Left renal cortex interstitium (tissue), 4 donors: Measurements from ENCODE around the gene ARHGEF12. TPM values are rescaled to one million over a fixed set of nuclear protein-coding genes. Genes with fewer than 3 reads are reported as not detected.

Experiments
- DNase-seq, 4 donors: peaks; one replicate each; pipeline ENCODE4 v3.0.0-alpha.2; 2013; ENCODE audit warnings: low read depth in 4 of 4, low spot score in 2 of 4, missing footprints in 1 of 4
- polyA plus RNA-seq, 4 donors: library from polyadenylated mRNA; unstranded; fragments of 120-200 nt; gene quantifications; one replicate each; pipeline ENCODE4 v1.2.1, GENCODE V29; 2013; ENCODE audit not compliant: insufficient read length in 4 of 4

Gene ARHGEF12
- polyA plus RNA-seq, 4 donors, result 102 to 136 (median 120) TPM

DNA sequence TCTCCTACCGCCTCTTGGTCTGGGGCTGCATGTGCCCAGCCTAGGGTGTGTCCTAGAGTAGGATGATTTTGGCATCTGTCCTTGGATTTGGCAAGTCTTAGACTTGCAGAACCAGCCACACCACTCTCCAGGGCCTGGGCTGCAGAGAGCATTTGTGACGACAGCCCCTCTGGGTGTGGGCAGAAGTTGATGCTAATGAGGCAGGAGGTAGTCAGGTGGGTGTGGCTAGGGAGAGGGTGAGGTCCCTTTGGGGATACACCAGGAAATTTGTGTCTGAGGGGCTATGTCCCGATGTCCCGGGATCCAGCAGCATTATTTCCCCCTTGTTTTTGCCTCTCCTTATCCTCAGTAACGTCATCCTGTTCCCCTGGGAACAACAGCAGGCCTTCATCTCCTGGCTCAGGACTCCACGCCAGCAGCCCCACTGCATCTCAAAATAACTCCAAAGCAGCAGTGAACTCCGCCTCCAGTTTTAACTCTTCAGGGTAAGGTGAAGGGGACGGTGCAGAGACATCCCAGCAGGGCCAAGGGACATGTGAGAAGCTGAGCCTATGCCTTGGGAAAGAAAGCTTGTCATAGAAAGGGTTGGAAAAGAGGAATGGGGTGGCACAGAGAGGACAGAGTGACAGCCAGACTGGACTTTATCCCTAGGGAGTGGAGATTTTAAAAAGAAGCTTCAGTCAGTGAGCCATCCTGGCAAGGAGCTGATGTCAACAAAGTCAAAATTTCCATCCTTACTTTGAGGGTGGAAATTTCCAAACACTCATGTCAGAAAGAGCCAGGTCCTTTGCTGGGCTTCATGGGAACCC is 19.1 kb upstream of the ARHGEF12 start:
- DNase-seq, result peak in 2 of 4 donors; percentile 38 to 49

DNA sequence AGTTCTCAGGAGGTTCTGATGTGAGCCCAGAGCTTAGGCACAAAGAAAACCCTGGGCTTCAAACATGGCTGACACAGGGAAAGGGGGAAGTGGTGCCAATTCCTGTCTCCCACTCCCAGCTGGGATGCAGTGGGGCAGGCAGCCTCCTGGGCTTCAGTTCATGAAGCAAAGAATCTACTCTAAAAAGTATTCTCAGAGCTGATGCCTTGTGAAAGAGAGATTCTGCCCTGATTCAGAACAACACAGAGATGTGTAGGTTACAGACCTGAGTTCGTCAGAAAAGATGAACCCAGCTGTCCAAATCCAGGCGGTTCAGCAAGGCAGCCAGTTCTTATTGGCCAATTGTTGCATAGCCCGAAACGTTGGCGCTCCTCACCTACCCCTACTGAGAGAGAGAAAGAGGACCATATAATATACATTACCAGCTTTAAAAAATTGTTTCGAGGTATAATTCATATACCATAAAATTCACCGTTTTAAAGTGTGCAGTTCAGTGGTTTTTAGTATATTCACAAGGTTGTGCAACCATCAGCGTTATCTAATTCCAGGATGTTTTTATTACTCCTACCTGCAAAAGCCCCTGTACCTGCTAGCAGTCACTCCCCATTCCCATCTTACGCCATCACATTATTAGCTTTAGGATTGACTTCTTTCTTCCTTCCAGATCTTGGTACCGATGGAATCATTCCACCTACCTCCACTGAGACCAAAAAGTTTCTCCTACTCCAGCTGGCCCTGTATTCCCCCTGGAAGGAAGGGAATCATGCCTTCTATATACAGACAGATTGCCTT is 18.3 kb upstream of the ARHGEF12 start:
- DNase-seq, result no peak

DNA sequence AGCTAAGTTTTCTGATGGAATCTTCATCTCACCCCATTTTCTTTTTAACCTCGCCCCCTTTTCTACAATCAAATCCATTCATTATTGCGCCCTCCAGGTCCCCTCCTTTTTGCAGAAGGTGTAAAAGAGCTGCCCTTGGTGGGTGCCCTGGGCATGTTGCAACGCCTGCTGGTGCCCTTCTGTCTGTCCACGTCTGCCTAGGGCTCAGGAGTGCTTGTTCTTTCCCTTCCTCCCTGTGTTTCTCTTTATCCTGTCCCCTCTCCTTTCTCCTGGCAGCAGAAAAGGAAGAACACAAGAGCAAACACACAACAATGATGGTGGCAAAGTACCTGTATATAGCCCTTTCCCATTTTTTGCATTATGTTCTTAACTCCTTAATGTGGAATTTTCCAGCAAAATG is 17.3 kb upstream of the ARHGEF12 start:
- no peak for DNase-seq

DNA sequence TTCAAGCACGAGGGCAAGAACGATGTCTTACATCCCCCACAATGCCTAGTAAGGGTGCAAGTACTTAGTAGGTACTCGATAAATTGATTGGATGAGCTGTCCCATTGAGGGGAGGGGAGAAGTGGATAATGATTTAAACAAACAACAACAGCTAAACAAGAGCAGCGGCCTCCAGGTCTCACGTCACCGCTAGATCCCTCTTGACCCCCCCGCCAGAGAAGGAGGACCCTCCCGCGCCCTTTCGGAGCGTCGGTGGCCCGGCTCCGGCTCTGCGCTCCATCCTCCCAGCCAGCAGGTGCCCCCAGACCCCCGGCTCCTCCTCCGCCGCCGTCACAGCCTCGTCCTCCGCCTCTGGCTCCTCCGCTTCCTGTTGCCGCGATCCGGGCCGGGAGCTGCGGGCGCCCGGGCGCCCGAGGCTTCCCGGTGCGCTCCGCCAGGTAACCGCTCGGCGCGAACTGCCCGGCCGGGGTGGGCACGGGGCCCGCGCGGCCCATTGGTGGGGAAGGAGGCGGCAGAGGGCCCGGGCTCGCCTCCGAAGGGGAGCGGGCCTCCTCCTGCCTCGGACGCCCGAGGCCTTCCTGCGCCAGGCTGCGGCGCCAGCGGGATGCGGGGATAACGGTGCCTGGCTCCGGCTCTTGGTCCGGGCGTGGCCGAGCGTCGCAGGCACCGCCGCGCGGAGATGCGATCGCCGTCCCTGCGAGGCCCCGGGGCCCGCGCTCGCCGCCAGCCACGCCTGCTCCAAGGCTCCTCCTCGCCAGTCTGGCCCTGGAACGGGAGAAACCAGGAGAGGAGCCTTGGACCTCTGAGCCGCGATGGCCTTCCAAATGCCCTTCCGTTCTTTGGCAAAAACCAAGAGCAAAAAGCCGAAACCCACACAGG is 11.0 kb upstream of the ARHGEF12 start, which contains the start of gene TLCD5:
TLCD5 (plus strand) TSS at position 368 of the 879 bp plus-strand sequence. CDS start 2,143 bp downstream, outside the sequence.
- peak in 2 of 4 donors; percentile 50 to 55 for DNase-seq

DNA sequence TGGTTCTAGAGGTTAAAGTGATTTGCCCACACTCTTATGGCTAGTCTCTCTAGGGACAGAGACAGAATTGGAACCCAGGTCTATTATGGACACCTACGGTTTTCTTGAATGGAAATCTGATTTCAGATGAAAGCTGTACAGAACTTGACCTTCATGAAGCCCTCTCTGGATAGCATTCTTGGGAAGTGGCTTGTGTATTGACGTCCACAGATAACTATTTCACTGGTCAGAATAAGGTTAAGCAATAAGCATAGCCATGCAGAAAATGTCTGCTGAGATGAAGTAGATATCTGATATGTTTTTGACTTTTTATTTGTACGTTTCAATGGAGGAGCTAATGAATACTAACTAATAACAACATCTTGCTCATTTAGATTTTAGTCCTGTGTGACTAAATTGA is 10.0 kb upstream of the ARHGEF12 start:
- DNase-seq, result no peak

DNA sequence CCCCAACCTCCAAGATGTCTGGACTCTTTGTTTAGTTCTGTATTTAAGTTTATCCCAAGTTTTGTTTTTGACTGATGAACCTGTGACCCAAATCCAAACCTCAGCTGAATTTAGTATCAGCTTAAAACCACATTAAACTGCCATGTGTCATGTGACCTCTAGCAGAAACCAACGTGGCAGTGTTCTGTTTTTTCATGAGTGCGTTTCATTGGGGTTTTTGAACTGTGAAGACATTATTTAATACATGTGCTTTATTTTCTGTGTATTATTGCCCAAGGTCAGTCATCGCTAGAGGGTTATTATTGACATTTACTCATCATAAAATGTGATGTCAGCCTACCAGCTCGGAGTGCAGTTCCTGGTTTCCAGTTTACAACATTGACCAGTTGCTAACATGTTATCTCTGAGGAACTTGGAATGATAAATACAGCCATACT is 9.3 kb upstream of the ARHGEF12 start:
- no peak for DNase-seq

DNA sequence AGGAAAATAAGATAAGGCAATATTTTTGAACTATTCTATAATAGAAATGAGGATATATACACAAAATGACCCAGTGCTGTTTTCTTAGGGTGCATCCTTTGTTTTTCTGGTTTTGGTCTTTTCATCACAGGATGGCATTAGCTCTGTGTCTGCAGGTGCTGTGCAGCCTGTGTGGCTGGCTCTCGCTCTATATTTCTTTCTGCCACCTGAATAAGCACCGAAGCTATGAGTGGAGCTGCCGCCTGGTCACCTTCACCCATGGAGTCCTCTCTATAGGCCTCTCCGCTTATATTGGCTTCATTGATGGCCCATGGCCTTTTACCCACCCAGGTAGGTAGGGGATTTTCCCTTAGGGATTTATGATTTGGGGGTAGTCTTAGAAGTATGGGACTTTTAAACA is 8.9 kb upstream of the ARHGEF12 start:
- DNase-seq, result no peak

DNA sequence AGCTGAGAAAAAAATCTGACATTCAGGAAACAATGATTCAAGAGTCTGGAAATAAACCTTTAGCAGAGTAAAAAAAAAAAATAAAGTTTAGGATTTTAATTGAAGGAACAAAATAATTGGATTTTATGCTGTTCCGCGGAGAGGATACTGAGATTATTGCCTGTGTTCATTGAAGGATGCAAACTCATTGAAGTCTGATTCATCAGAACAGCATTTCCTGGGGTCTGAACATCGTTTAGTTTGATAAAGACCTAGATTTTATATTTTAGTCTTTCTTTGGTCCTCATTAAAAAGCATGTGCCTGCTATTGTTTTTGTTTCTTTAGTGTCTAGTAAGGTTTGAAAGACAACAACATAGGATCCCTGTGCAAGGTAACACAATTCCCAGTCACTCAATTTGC is 6.7 kb upstream of the ARHGEF12 start:
- DNase-seq, result no peak

DNA sequence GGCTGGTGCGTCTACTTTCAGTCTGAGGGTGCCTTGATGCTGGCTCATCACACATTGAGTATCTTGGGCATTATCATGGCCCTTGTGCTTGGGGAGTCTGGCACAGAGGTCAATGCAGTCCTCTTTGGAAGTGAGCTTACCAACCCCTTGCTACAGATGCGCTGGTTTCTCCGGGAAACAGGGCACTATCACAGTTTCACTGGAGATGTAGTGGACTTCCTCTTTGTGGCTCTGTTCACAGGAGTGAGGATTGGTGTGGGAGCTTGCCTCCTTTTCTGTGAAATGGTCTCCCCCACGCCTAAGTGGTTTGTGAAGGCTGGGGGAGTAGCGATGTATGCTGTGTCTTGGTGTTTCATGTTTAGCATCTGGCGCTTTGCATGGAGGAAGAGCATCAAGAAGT is 6.2 kb upstream of the ARHGEF12 start:
- no peak for DNase-seq

DNA sequence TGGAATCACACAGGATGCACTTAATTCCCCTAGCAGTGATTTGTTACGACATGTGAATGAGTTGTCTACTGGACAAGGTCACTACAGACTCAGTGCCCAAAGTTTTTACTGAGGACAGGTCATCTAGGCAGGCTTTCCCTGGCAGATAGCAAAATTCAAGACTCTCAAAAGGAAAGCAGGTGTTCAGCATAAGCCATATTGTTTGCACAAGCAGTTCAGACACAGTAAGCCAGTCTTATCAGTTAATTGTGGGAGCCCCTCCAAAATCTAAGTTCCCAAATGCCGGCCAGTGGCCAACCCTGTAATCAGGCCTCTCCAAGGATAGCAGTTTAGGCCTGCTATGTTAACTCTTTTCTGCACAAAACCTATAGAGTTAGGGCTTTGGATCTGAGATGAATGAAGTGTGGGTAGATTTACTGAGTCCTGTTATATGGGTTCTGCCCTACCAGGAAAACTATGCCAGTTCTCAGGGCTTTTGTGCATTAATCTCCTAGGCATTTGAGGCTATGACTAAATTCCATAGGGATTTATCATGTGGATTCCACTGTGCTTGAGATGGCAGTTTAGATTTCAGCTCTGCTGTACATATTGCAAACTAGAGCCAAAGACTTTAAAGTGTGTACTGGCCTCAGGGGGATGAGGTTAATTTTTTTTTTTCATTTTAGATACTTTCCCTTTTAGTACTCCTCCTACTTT is 4.8 kb upstream of the ARHGEF12 start:
- no peak for DNase-seq

DNA sequence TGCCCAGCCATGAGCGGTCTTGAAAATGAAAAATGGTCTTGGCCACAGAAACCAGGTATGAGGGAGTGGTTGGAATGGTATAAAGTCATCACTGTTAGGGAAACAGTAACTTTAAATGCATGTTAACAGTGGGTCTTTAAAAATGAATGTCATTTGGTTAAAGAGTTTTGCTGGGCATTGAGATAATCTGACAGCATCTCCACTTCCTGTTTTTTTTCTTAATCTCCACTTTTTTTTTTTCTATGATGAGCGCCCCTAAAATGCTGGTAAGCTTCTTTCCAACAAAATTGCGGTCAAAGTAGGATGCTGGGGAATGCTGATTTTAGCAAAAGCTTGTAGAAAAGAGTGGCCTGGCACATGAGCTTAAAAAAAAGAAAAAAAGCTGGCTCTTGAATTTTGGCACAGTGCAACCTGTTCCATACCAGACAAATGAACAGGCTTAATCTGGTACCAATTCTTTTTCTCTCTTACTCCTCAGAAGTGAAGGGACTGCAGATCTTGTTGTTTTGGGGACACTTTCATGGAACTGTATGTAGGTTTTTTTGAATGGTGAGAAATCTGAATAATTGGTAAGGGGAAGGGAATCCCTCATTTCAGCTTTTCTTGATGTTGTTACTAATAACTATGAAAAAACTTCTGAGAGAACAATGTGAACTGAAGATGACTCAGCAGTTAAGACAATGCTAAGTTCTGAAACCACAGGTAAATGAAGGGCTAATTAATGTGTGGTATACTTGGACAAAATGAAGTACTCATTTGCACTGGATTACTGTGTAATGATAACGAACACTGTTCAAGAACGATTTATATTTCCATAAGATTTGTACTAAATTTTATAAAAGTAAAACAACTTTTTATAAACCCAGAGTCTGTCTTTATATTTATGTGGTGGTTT is 3.1 kb upstream of the ARHGEF12 start:
- DNase-seq, result no peak

DNA sequence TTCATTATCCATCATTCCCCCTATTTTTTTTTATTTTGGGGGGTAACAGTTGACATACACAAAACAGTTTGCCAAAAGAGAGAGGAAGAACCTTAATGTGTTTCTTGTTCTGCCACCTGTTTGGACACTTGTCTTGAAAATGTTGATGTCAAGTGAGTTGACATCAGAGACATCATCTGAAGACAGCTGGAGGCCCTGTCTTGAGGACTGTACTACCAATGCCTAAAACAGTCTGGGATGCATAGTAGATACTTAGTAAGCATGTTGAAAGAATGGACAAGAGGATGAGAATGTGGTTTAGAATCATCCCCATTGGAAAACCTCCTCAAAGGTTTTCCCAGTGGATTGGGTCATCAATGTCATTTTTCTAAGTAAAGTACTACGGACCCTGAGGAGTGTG is 2.4 kb upstream of the ARHGEF12 start:
- no peak for DNase-seq

DNA sequence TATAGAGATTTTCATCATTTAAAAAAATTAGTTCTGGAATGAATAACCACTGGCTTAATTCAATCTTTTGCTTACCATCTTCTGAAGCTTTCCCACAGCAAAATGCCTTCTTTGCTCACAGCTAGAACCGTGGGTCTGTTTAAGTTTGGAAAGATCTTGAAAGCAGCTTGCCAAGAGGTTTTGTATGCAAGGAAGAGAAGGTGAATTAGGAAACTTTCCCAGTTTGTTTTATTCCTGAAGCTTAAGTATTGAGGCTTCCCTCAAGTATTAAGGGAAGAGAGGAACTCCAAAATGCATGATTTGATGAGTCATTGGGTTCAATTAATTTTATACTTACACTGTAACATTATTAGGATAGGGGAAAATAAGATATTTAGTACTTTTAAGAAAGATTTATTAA is 1.9 kb upstream of the ARHGEF12 start:
- no peak for DNase-seq

DNA sequence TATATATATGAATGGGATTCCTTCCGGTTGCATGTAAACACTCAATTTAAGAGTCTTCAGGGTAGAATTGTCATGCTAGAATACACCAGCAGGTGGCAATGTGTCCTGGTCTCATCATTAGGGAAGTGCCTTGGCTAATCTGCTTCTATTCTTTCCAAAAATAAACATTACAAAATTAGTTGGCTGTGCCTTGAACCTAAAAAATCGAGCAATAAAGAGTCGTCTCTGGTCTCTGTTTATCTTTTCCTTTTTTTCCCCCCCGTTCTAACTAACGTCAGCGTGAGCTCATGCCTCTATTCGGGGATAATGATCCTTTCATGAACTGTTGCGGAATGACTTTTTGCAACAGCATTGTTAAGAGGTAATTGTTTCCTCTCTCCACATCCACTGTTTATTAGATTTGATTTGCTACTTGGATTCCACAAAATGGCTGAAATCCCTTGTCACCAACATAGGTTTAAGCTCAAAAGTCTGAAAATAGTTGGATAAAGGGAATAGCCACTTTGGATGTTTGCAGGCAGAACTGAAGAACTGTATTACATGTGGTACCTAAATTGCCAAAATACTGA is 1.2 kb upstream of the ARHGEF12 start:
- DNase-seq, result peak in 2 of 4 donors; percentile 64 to 70

DNA sequence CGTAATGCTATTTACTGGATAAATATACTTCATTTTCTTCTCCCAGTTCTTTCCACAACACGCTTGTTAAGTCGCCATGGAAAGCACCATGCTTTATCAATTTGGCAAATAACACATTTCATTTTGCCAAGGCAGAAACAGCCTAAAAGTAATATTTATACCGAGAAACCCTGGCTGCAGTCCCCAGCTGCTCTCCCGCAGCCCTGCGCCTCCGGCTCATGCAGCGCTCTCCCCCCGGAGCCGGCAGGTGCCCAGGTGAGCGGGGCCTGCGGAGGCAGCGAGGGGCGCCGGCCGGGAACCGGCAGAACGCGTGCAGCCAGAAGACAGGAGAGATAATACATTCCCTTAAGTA is 681 bp upstream of the ARHGEF12 start:
- DNase-seq, result no peak

DNA sequence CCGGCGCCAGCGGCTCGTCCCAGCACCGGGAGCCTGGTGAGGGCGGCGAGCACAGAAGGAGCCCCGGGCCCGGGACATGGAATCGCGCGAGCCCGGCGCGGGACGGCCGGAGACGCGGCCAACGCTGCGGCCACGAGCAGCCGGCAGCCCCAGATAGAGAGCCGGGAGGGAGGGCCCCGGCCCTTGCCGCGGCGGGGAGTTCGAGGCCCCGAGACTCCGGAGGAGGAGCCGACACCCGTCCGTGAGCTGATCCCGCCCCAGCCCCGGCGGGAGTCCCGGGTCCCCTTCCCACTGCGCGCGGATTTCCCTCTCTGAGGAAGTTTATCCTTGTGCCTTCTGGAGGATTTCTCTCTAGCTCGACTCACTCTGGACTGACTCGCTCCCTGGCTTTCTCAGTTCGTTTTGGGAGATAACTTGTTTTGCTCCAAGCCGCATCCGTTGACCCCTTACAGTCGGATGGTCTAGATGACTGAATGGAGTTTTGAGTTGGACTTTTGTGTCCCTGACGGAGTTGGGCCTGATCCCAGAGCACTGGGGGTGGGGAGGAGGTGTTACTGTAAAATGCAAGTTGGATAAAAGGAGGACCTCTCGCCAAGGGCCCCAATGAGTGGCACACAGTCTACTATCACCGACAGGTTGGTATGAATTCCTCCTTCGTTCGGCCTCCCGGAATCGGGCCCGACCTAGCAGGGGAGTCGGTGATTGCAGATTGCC is 585 bp downstream of the ARHGEF12 start:
- DNase-seq, result no peak

DNA sequence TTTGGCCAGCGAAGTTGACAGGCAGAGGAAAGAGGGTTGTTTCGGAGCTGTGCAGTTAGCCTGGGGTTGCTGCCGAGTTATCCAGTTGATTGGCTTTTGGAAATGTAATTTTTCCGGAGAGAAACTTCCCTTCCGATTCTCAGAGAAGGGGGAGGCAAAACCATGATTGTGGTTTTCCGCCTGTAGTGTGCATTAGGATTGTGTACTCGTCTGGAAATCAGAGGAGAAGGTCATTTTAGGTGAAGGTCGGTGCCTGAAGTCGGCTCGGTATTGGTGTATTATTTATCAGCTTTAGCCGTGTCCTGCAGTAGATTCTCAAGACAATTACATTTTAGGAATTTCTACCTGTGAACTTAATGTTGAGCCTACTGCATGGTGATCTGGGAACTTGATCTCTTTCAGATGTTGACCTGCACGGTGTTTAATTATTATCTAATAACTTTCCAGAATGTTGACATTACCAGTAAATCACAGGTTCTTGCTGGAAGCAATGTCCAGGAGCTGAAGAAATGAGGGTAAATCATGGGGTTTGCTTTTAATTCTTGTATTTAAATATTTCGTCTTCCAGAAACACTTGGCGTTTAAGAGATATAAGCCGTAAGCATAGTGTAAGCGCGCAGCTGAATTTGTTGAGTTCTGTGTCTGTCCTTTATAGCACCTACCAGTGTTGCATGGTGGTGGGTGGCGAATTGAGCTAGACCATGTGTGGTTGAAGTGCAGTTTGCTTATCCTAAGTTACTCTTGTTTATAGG is 1.3 kb downstream of the ARHGEF12 start:
- DNase-seq, result no peak
